ENCODE results near the gene WDFY2.

The WDFY2 gene

GRCh38 chr13:51729866-51730553 is 145.7 kb downstream of the WDFY2 start:
- TF ChIP-seq CTCF (IDR thresholded peaks at IDR 0.05; ENCODE audit: borderline replicate concordance, insufficient read depth, low read depth, low read length): no peak
- no peak overlapping the region for H3K4me3 ChIP-seq (ENCODE audit: low read depth, low read length)

- no peak overlapping the region for H3K4me3 ChIP-seq (ENCODE audit: low read depth, low read length)
- TF ChIP-seq CTCF (IDR thresholded peaks at IDR 0.05; ENCODE audit: borderline replicate concordance, insufficient read depth, low read depth, low read length): no peak
These were observed 146.7 kb downstream of the WDFY2 start for GRCh38 chr13:51730927-51731326.

GRCh38 chr13:51731759-51732158 is 147.5 kb downstream of the WDFY2 start:
- no peak overlapping the region for H3K4me3 ChIP-seq (ENCODE audit: low read depth, low read length)
- no peak for TF ChIP-seq CTCF (IDR thresholded peaks at IDR 0.05; ENCODE audit: borderline replicate concordance, insufficient read depth, low read depth, low read length)

- no peak for TF ChIP-seq CTCF (IDR thresholded peaks at IDR 0.05; ENCODE audit: borderline replicate concordance, insufficient read depth, low read depth, low read length)
- H3K4me3 ChIP-seq (ENCODE audit: low read depth, low read length): no peak overlapping the region
These were observed 149.4 kb downstream of the WDFY2 start for GRCh38 chr13:51733374-51734298.

GRCh38 chr13:51734786-51735185 is 150.5 kb downstream of the WDFY2 start:
- TF ChIP-seq CTCF (IDR thresholded peaks at IDR 0.05; ENCODE audit: borderline replicate concordance, insufficient read depth, low read depth, low read length): no peak
- H3K4me3 ChIP-seq (ENCODE audit: low read depth, low read length): no peak overlapping the region

- no peak overlapping the region for H3K4me3 ChIP-seq (ENCODE audit: low read depth, low read length)
- TF ChIP-seq CTCF (IDR thresholded peaks at IDR 0.05; ENCODE audit: borderline replicate concordance, insufficient read depth, low read depth, low read length): no peak
These were observed 153.3 kb downstream of the WDFY2 start for GRCh38 chr13:51737609-51738008.

Data from GM12875 (cell line).